Cerebellar cortex (tissue), 1 donor: ENCODE results near the gene DGKD.
"Not testable (repeated sequence)": the region's sequence is repeated elsewhere in the genome, so short reads cannot be mapped to it uniquely, and the experiment has no call there.

Experiments
- DNase-seq: peaks from one replicate; pipeline ENCODE4 v3.0.0-alpha.2; 2015; ENCODE audit warnings: low spot score

DGKD gene, protein sequence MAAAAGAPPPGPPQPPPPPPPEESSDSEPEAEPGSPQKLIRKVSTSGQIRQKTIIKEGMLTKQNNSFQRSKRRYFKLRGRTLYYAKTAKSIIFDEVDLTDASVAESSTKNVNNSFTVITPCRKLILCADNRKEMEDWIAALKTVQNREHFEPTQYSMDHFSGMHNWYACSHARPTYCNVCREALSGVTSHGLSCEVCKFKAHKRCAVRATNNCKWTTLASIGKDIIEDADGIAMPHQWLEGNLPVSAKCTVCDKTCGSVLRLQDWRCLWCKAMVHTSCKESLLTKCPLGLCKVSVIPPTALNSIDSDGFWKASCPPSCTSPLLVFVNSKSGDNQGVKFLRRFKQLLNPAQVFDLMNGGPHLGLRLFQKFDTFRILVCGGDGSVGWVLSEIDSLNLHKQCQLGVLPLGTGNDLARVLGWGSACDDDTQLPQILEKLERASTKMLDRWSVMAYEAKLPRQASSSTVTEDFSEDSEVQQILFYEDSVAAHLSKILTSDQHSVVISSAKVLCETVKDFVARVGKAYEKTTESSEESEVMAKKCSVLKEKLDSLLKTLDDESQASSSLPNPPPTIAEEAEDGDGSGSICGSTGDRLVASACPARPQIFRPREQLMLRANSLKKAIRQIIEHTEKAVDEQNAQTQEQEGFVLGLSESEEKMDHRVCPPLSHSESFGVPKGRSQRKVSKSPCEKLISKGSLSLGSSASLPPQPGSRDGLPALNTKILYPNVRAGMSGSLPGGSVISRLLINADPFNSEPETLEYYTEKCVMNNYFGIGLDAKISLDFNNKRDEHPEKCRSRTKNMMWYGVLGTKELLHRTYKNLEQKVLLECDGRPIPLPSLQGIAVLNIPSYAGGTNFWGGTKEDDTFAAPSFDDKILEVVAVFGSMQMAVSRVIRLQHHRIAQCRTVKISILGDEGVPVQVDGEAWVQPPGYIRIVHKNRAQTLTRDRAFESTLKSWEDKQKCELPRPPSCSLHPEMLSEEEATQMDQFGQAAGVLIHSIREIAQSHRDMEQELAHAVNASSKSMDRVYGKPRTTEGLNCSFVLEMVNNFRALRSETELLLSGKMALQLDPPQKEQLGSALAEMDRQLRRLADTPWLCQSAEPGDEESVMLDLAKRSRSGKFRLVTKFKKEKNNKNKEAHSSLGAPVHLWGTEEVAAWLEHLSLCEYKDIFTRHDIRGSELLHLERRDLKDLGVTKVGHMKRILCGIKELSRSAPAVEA

DNA sequence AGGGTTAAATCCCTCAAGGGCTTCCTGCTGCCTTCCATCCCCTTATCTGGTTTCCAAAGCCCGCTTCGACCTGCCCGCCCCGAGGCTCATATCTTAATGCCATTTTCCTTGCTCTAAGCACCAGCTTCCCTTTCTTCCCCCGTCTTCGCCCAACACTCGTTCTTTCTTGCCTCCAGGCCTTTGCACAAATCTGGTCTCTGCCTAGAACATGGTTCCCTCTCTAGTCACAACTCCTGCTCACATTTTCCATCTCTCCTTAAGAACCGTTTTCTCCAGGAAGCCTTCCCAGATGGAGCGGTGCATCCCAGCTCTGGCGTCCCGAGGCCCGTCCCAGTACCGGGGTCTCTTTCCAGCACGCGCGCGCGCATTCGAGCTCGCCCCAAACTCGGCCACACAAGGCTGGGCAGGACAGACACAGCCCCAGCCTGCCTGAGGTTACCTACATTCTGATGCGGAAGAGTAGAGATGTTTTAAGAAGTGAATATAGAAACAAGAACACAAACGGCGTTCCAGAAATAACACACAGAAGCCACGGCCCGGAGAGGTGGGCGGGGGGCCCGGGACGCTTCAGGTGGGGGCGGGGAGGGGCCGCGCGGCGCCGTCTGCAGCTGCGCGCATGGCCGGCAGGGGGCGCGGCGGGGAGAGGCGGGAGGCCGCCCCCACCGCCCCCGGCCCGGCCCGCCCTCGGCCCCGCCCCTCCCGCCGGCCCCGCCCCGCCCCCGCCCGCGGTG, at the start of gene DGKD:
Gene DGKD, plus strand, starts transcription at position 726 of the 731 bp plus-strand sequence. CDS start 25 bp downstream, outside the sequence.
- peak; percentile 44 for DNase-seq

DNA sequence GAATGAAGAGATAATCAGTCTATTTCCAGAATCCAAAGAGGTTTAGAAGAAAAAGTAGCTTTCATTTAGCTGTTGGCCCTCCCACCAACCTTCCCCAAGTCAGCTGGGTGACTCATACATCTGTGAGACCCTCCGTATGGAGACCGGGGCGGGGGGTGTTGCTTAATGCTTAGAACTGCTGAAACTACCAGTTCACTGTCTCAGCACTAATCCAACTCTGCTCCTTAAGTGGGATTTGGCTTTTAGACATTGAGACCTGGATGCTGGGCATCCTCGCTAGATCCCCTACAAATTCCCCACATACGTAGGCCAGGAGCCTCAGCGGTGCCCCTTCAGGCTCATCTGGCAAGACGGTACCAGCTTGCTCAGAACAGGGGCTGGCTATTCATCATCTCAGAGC, 46.7 kb upstream of the DGKD start, which contains the start of gene SAG:
Gene SAG, plus strand, starts transcription at position 252 of the 400 bp plus-strand sequence. CDS start 1,374 bp downstream, outside the sequence.
- DNase-seq = no peak

DNA sequence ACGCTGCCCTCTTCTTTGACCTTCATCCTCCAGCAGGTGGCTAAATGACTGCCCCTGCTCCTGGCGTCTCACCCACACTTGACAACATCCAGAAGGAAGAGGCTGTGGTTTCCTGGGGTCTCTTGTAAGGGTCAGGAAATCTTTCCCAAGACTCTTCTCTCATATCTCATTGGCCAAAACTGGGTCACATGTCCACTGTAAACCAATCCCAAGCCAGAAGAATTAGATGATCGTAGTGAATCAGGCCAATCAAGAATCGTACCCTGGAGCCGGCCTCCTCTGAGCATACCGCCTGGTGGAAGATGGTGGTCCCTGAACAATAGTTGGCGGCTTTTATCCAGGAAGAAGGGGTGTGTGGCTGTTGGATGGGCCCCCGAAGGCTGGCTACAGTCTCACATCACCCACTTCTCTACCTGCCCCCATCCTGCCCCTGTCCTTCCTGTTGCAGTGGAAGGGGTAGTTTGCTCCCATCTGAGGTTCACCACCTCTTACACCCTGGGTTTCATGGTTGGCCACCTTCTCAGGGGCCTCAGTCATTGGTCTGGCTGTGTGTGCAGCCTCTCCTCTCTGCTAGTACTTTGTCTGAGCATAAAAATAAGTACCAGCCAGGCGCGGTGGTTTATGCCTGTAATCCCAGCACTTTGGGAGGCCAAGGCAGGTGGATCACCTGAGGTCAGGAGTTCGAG, 42.9 kb upstream of the DGKD start:
- no peak for DNase-seq

DNA sequence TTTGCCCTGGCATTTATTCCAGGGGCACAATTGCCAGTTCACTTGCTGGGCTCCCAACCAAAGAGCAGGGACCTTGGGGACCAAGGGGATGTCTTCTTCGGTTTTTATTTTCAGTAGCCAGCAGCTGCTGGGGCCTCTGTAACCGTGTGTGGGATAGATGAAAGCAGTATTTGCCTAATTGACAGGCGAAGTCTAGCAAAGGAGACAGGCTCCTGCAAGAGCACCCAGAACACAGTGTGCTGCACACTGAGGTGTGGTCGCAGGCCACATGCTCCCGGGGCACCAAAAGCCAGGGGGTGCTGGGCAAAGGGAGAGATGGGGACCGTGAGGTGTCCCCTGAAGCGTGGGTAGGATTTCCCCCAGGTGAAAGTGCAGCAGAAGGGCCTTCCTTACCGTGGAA, 41.4 kb upstream of the DGKD start:
- DNase-seq = no peak

DNA sequence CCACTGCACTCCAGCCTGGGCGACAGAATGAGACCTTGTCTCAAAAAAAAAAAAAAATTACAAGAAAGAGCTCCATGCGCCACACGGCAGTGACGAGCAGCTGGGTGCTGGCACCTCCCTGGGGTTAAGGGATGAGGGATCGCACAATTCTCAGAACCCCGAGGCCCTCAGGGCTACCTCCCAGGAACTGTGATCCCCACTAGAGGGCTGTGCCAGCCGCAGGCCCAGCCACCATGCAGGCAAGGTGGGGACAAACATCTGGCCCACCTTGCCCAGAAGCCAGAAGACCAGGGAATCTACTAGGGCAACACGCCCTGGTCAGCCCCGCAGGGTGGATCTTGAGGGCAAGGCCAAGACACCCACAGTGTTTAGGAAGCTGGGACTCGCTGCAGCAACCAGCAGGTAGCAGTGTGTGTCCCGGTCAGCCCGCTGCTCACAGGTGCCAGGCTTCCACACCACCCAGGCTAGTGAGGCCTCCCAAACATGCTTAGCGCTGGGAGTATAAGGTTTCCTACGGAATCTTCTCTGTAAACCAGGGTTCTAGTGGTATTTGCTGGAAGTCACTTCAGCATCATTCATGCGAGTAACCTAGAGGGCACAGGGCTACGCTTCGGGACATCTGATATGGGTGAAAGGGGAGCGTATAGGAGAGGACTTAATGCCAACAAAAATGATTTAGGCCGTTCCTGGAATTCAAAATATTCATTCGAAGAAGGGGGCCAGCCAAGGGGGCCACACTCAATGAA, 39.9 kb upstream of the DGKD start:
- no peak for DNase-seq

DNA sequence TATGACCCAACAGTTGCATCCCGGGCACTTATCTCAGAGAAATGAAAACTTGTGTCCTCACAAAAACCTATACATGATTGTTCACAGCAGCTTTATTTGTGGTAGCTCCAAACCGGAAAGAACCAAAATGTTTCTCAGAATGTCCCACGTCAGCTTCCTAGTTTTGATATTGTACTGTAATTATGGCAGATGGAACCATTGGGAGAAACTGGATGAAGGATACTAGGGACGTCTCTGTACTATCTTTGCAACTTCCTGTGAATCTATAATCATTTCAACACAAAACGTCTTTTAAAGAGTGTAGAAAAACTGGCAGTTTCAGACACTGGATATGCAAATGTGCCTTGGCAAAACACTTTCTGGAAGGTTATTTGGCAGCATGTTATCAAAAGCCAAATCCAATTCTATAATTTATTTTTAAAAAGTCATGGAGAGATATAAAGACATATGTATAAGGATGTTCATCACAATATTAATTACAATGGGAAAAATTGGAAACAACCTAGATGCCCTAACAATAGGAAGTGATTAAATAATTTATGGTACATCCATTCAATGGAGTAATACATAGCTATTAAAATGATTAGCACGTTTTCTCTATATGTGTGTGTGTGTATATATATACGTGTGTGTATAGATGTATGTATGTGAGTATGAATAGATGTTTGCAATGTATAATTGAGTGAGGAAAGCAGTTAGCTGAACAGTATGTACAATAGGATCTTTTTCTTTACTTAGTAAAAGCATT, 36.9 kb upstream of the DGKD start:
- DNase-seq = no peak

DNA sequence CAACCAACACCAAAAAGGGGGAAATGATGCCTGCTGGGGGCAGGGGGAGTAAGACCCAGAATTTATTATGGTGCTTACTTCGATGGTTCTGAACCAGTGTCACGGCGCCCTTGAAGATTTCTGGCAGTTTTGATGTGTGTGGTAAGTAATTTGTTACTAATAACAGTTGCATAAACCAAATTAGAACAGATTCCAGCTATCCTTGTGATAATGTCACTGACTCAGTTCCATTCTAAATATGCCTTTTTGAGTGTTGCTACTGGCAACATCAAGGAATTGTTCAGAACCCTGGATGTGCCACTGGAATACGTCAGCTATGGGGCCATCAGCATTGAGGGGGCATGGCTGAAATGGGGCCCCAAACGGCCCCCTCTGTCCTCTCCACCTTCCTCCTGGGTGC, 35.0 kb upstream of the DGKD start:
- no peak for DNase-seq

DNA sequence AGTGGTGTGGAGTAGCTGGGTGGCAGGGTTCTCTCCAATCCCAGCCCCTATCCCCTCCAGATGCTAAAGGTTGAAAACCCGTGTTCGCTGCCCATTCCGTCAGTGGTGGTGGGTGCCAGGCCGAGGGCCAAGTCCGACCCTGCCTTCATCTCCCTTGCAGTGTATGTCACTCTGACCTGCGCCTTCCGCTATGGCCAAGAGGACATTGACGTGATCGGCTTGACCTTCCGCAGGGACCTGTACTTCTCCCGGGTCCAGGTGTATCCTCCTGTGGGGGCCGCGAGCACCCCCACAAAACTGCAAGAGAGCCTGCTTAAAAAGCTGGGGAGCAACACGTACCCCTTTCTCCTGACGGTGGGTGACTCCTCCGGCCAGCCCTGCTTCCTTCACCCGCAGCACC, 33.8 kb upstream of the DGKD start:
- no peak for DNase-seq

DNA sequence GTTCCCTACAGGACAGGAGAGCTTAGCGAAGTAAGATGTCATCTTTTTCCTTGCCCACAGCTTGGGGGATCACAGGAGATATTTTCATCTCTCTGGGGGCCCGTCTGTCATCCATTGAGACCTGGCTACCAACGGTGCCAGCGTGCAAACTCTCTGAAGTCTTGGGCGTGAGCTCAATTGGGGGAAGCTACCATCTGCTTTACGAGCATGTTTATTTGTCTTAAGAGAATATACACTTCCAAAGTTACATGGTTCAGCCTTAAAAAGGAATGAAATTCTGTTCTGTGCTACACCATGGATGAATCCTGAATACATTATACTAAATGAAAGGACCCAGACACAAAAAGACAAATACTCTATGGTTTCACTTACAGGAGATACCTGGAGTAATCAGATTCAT, 33.1 kb upstream of the DGKD start:
- no peak for DNase-seq

DNA sequence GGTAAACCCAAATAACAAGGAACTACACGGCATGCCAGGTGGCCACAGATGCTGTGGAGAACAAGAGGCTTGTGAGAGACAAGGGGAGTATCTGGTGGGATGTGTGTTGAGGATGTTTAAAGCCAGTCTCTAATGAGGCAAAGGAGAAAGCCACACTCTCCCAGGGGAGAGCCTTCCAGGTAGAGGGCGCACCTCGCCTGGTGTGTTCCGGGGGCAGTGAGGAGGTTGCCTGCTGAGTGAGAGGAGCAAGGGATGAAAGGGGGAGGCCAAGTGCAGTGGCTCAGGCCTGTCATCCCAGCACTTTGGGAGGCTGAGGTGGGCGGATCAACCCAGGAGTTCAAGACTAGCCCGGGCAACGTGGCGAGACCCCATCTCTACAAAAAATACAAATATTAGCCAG, 30.4 kb upstream of the DGKD start:
- DNase-seq = no peak

DNA sequence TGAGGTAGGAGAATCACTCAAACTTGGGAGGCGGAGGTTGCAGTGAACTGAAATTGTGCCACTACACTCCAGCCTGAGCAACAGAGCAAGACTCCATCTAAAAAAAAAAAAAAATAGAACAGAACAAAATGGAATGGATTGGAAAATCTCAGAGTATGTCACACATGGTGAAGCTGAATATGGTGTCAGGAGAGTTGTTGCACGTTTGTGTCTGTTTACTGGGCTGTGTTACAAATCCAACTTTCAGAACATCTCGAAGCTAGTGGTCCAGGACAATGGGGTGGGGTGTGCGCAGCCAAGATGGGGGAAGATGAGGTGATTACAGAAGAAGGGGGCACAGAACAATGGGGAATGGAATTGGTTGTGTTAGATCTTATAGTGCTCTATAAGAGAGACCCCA, 29.0 kb upstream of the DGKD start:
- DNase-seq = no peak

DNA sequence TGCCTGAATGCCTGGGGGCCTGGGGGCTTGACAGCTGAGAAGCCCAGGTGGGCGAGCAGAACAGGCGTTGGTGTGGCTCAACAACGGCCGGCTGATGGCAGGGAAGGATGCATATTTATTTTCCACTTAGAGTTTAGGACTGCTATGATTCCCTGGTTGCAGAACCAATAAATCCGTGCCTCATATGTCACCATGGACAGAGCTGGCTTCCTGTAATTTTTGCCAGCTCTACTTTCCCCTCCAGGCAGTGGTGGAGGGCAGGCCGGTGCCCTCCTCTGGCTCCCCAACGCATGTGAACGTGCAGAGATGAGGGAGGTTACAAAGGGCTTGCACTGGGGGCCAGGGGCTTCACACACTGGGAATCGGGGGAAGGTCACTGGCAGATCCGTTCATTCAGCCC, 28.5 kb upstream of the DGKD start:
- no peak for DNase-seq

DNA sequence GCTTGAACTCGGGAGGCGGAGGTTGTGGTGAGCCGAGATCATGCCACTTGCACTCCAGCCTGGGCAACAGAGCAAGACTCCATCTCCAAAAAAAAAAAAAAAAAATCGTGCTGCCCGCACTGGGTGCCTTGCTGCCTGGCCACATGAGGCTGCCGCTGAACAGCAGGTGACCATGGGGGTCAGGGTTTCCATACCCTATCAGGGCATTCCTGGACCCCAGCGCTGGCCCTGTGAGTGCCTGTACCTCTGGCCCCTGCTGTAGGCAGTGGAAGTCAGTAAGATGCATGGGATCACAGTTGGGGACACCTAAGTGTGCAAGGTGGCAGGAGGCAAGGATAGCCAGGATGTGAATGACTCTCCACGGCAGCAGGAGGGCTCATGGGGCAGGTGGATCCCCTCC, 27.8 kb upstream of the DGKD start:
- no peak for DNase-seq

DNA sequence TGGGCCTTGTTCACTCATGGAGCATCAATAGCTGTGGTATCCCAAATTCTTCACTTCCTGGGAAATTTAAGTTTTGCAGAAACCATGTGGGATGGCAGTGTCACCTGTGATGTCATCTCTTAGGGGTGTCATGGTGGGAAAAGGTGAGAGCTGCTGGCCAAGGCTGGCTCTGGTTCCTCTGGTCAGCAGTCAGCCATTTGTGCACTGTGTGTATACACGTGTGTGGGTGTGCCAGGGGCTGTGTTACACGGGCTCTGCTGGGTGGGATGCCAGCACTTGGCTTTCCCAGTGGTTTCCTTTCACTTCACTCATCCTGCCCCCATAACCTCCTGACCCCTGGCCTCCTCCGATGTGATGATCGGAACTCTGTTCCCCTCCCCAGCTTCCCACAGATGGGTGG, 25.4 kb upstream of the DGKD start:
- DNase-seq = no peak

DNA sequence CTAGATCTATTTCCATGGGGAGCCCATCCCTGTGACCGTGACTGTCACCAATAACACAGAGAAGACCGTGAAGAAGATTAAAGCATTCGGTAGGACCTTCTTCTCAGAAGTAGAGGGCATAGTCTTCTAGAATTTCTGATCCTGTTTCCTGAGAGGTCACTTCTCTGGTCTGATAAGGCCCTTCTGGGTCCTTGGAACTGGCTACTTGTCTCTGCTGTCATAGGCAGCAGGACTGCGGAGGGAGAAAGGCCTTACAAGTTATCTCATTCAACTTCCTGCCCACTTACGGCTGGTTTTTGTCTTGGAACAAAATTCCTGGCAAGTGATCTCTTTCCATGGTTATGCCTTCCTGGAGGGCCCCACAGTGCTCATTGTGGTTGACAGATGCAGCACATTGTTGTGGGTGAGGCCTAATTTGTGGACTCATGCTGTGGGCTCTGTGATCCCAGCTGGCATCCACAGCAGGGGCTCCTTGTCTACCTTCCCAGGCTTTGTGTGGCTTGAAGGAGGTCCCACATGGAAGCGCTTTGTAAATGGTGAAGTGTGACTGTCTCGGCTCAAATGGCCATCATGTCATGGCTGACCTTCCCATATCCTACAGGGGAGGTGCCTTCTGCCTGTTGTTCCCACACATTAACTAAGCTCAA, 24.7 kb upstream of the DGKD start:
- DNase-seq = no peak

DNA sequence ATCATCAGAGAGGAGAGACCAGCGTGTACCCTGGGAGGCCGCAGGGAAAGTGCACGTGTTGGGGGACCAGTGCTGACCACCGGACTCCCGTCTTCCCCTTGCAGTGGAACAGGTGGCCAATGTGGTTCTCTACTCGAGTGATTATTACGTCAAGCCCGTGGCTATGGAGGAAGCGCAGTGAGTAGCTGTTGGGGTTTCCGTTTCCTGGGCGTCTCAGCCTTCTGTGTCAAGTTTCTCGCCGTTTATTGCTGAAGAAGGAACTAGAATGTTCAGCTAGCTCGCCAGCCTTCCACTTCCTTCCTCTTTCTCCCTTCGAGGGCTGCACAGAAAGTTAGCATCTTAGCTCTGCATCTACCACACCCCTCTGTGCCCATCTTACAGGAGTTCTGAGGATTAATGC, 22.8 kb upstream of the DGKD start:
- no peak for DNase-seq

DNA sequence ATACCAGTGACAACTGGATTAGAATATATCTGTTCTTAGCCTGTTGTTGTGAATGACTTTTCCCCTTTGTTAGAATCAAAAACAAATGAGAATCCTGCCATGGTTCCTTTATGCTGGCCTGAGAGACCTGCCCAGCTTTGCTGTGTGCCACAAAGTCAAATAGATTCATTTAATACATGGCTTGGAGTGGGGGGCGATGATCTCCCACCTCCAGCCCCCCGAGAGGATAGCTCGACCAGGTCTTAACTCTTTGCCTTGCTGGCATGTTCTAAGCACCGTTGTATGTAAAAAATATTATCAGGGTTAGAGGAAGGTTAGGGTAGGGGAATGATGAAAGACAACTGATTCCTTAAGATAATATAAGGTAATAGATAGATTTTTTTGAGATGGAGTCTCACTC, 22.2 kb upstream of the DGKD start:
- no peak for DNase-seq

DNA sequence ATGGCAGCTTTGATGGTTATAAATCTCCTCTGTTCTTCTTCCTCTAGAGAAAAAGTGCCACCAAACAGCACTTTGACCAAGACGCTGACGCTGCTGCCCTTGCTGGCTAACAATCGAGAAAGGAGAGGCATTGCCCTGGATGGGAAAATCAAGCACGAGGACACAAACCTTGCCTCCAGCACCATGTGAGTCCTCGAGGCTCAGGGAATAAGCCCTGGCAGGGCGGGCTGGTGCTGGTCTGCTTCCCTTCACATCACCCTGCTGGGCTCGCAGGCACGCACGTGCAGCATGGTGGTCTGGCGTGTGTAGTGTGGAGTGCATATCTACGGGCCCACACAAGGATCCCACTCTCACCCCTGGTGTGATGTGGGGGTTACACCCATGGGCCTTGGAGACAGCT, 19.4 kb upstream of the DGKD start:
- DNase-seq = no peak

DNA sequence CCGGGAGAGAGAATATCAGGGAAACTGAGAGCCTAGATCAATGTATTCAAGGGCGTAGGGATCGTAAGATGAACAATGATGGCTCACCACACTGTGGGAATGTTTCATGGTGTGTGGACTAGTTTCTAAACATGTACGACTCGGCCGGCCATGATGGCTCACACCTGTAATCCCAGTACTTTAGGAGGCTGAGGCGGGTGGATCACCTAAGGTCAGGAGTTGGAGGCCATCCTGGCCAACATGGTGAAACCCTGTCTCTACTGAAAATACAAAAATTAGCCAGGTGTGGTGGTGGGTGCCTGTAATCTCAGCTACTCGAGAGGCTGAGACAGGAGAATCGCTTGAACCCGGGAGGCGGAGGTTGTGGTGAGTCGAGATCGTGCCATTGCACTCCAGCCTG, 18.2 kb upstream of the DGKD start:
- DNase-seq = not testable (repeated sequence)
